Epithelial cell of proximal tubule (primary cell): Measurements from ENCODE around the gene MAST2. TPM values are rescaled to one million over a fixed set of nuclear protein-coding genes. Genes with fewer than 3 reads are reported as not detected.

Experiments
- DNase-seq: peaks from one replicate; pipeline ENCODE4 v3.0.0-alpha.2; 2011; ENCODE audit warnings: low read depth
- H3K4me3 ChIP-seq: 2 replicates; pipeline ENCODE4 v1.5.1; 2011; ENCODE audit warnings: low read depth, mild to moderate bottlenecking, low read length
- CTCF ChIP-seq: conservative IDR thresholded peaks from 2 replicates; pipeline ENCODE4 v1.5.1; 2012; ENCODE audit warnings: low read depth, mild to moderate bottlenecking, low read length
- total RNA-seq: library from RNA; depleted of rRNA; stranded (reverse); fragments of >200 nt; gene quantifications from 2 replicates; pipeline ENCODE4 v1.2.3, GENCODE V29; 2015

MAST2 gene
- total RNA-seq, 1 donor from 2014 or later, result 30.3 TPM

GRCh38 chr1:45995298-45995697 is 191.9 kb downstream of the MAST2 start:
- no peak for DNase-seq
- TF ChIP-seq CTCF, result no peak
- H3K4me3 ChIP-seq, result no peak overlapping the region

- TF ChIP-seq CTCF, result no peak
- no peak for DNase-seq
- no peak overlapping the region for H3K4me3 ChIP-seq
Measured at GRCh38 chr1:45998020-45998617, 194.7 kb downstream of the MAST2 start.

- DNase-seq, result no peak
- H3K4me3 ChIP-seq, result no peak overlapping the region
- TF ChIP-seq CTCF, result no peak
Measured at GRCh38 chr1:45999507-45999906, 196.1 kb downstream of the MAST2 start.

GRCh38 chr1:46001081-46001785 is 197.8 kb downstream of the MAST2 start:
- TF ChIP-seq CTCF, result no peak
- DNase-seq, result no peak
- no peak overlapping the region for H3K4me3 ChIP-seq

GRCh38 chr1:46002551-46003150 is 199.2 kb downstream of the MAST2 start:
- no peak overlapping the region for H3K4me3 ChIP-seq
- no peak for DNase-seq
- no peak for TF ChIP-seq CTCF

GRCh38 chr1:46003315-46003714 is 199.9 kb downstream of the MAST2 start:
- no peak for DNase-seq
- TF ChIP-seq CTCF, result no peak
- H3K4me3 ChIP-seq, result no peak overlapping the region

GRCh38 chr1:46004492-46004891 is 201.1 kb downstream of the MAST2 start:
- no peak for TF ChIP-seq CTCF
- DNase-seq, result no peak
- H3K4me3 ChIP-seq, result no peak overlapping the region
